HG02852 (cell line): ENCODE results near the gene SCYGR7.
"Not testable (repeated sequence)": the region's sequence is repeated elsewhere in the genome, so short reads cannot be mapped to it uniquely, and the experiment has no call there.

Source experiments
- ATAC-seq: cut with Tn5 transposase; IDR thresholded peaks from one replicate; pipeline ENCODE4 v1.9.1; 2021; ENCODE audit warnings: mild to moderate bottlenecking, moderate library complexity; ENCODE audit not compliant: unreplicated experiment

The SCYGR7 gene

GRCh38 chr2:227728035-227728434 is at the start of gene SCYGR7:
TSS of gene SCYGR7 (plus strand) at chr2:227728335. CDS start at chr2:227728335, 0 bp downstream.
- no peak for ATAC-seq

- no peak for ATAC-seq
These were observed 43.9 kb upstream of the SCYGR7 start for GRCh38 chr2:227684258-227684657.

GRCh38 chr2:227687189-227687588 is 40.9 kb upstream of the SCYGR7 start:
- ATAC-seq: no peak

GRCh38 chr2:227696990-227697679 is 31.0 kb upstream of the SCYGR7 start:
- no peak for ATAC-seq

- no peak for ATAC-seq
These were observed 26.6 kb upstream of the SCYGR7 start for GRCh38 chr2:227701556-227701955.

- ATAC-seq: no peak
These were observed 24.8 kb upstream of the SCYGR7 start for GRCh38 chr2:227703280-227703732.

GRCh38 chr2:227703961-227704360 is 24.2 kb upstream of the SCYGR7 start:
- no peak for ATAC-seq

- no peak for ATAC-seq
These were observed 21.3 kb upstream of the SCYGR7 start for GRCh38 chr2:227706859-227707258.

- no peak for ATAC-seq
These were observed 20.7 kb upstream of the SCYGR7 start for GRCh38 chr2:227707390-227707789.

GRCh38 chr2:227710986-227711385 is 17.1 kb upstream of the SCYGR7 start:
- no peak for ATAC-seq

GRCh38 chr2:227713291-227713690 is 14.8 kb upstream of the SCYGR7 start:
- ATAC-seq: no peak

- no peak for ATAC-seq
These were observed 11.6 kb upstream of the SCYGR7 start for GRCh38 chr2:227716501-227716900.

- ATAC-seq: no peak
These were observed 10.2 kb upstream of the SCYGR7 start, which contains the start of gene SLC19A3 for GRCh38 chr2:227717687-227718567. TSS of gene SLC19A3 (minus strand) at chr2:227718028. CDS start at chr2:227702318, 15,710 bp downstream.

GRCh38 chr2:227719641-227720040 is 8.5 kb upstream of the SCYGR7 start:
- ATAC-seq: no peak

- no peak for ATAC-seq
These were observed 7.5 kb upstream of the SCYGR7 start for GRCh38 chr2:227720680-227721079.

- not testable (repeated sequence) for ATAC-seq
These were observed 5.3 kb upstream of the SCYGR7 start for GRCh38 chr2:227722821-227723220.

GRCh38 chr2:227724394-227725039 is 3.6 kb upstream of the SCYGR7 start, which contains the start of gene SCYGR6:
TSS of gene SCYGR6 (minus strand) at chr2:227724757. CDS start at chr2:227724757, 0 bp downstream.
- no peak for ATAC-seq

GRCh38 chr2:227739351-227739750 is 11.2 kb downstream of the SCYGR7 start:
- ATAC-seq: no peak

GRCh38 chr2:227740705-227741104 is 12.6 kb downstream of the SCYGR7 start:
- not testable (repeated sequence) for ATAC-seq

- ATAC-seq: no peak
These were observed 17.5 kb downstream of the SCYGR7 start, which contains the start of gene SCYGR8 for GRCh38 chr2:227745594-227745993. TSS of gene SCYGR8 (plus strand) at chr2:227745894. CDS start at chr2:227745894, 0 bp downstream.

GRCh38 chr2:227748079-227748478 is 19.9 kb downstream of the SCYGR7 start:
- ATAC-seq: no peak
